ENCODE results near the gene STK4. TPM values are rescaled to one million over a fixed set of nuclear protein-coding genes. Genes with fewer than 3 reads are reported as not detected.

STK4 gene
- polyA plus RNA-seq, 1 donor from 2014 or later = 14.0 TPM

- no peak for TF ChIP-seq CTCF (IDR thresholded peaks at IDR 0.05; ENCODE audit: poor library complexity, severe bottlenecking)
These were observed 127.9 kb downstream of the STK4 start (continued) for GRCh38 chr20:45094201-45094600.

- H3F3A ChIP-seq (ENCODE audit: insufficient read depth, low read length, poor library complexity, severe bottlenecking) = no peaks in the 10 kb centered on the region
- no peak overlapping the region for H3K4me2 ChIP-seq (ENCODE audit: low read length)
- no peaks in the 10 kb centered on the region for H3K9me3 ChIP-seq (ENCODE audit: low read length)
- H3K27ac ChIP-seq (ENCODE audit: low read length) = no peak overlapping the region
- no peak overlapping the region for H3K4me3 ChIP-seq (ENCODE audit: low read length)
- H4K20me1 ChIP-seq (ENCODE audit: insufficient read depth) = no peaks in the 10 kb centered on the region
- H3K36me3 ChIP-seq (ENCODE audit: insufficient read depth, low read length) = no peaks in the 10 kb centered on the region
- no peak overlapping the region for H2AFZ ChIP-seq (ENCODE audit: low read depth, low read length)
- TF ChIP-seq TAF1 (IDR thresholded peaks at IDR 0.05; ENCODE audit: low read depth) (no peak), REST (IDR thresholded peaks at IDR 0.05; ENCODE audit: borderline replicate concordance) (no peak), MXI1 (conservative IDR thresholded peaks at IDR 0.05; ENCODE audit: poor library complexity, severe bottlenecking) (no peak), EP300 (conservative IDR thresholded peaks at IDR 0.05; ENCODE audit: poor library complexity, severe bottlenecking) (no peak), SMC3 (conservative IDR thresholded peaks at IDR 0.05; ENCODE audit: poor library complexity) (no peak), POLR2AphosphoS5 (IDR thresholded peaks at IDR 0.05) (no peak), RAD21 (conservative IDR thresholded peaks at IDR 0.05) (no peak), EZH2 (IDR thresholded peaks at IDR 0.05; ENCODE audit: borderline replicate concordance, insufficient read depth, low read length, poor library complexity, severe bottlenecking) (no peak), CTCF (IDR thresholded peaks at IDR 0.05; ENCODE audit: poor library complexity, severe bottlenecking) (no peak)
- H3K27me3 ChIP-seq (ENCODE audit: insufficient read depth, low read depth, low read length) = peaks cover 15% of the 10 kb centered on the region
- H3K79me2 ChIP-seq (replicated peaks; ENCODE audit: insufficient read depth, low read length) = no peaks in the 10 kb centered on the region
- H3K9me2 ChIP-seq (ENCODE audit: insufficient read depth, low read length) = no peaks in the 10 kb centered on the region
- H3K9ac ChIP-seq (ENCODE audit: low read length) = no peak overlapping the region
These were observed 128.7 kb downstream of the STK4 start for GRCh38 chr20:45094864-45095574.
